HCT116 (cell line): Measurements from ENCODE around the gene RBFOX2.

Experiments used
- ATF3 ChIP-seq: IDR thresholded peaks from 2 replicates; pipeline ENCODE4 v1.6.1; 2012
- CEBPB ChIP-seq: IDR thresholded peaks from 2 replicates; pipeline ENCODE4 v1.6.1; 2012; ENCODE audit warnings: low read depth
- CTCF ChIP-seq, 3 experiments: fragments of 200-600 bp in 1 of 3; sonication (generic) in 1 of 3; IDR thresholded peaks in 2 of 3; conservative IDR thresholded peaks in 1 of 3; 2 replicates each; pipeline ENCODE4 v1.5.1; 2012 to 2017; ENCODE audit warnings: low read depth in 2 of 3, low read length in 2 of 3, antibody characterized with exemption in 1 of 3, borderline replicate concordance in 1 of 3, control low read depth in 1 of 3, mild to moderate bottlenecking in 1 of 3, mixed read lengths in 1 of 3, mixed run types in 1 of 3, moderate library complexity in 1 of 3; ENCODE audit not compliant: insufficient read depth in 1 of 3
- EZH2 ChIP-seq: fragments of 200-600 bp; sonication (generic); IDR thresholded peaks from 2 replicates; pipeline ENCODE4 v1.6.1; 2017; ENCODE audit warnings: antibody characterized with exemption, mixed run types
- POLR2AphosphoS5 ChIP-seq: IDR thresholded peaks from 2 replicates; pipeline ENCODE4 v1.6.1; 2011; ENCODE audit warnings: mild to moderate bottlenecking, low read depth, low read length, moderate library complexity

GRCh38 chr22:35879351-35879750 lies 149.3 kb downstream of the RBFOX2 start:
- TF ChIP-seq CEBPB (no peak), CTCF (IDR thresholded peaks at IDR 0.05 in 2 of 3, conservative IDR thresholded peaks at IDR 0.05 in 1 of 3; ENCODE audit: borderline replicate concordance in 1 of 3, insufficient read depth in 1 of 3, low read depth in 2 of 3, low read length in 2 of 3) (no peak), EZH2 (no peak), POLR2AphosphoS5 (no peak), ATF3 (no peak)
